Immature natural killer cell (primary cell): ENCODE results near the gene ZNF117. TPM values are rescaled to one million over a fixed set of nuclear protein-coding genes. Genes with fewer than 3 reads are reported as not detected.

Source experiments
- DNase-seq, 3 donors: peaks; one replicate each; pipeline ENCODE4 v3.0.0; 2022; ENCODE audit warnings: mixed read lengths in 1 of 3
- H3K27ac Mint-ChIP-seq, 6 donors: one replicate each; pipeline ENCODE4 v1.8.0; 2020; ENCODE audit warnings: mixed read lengths in 6 of 6, mild to moderate bottlenecking in 5 of 6, inconsistent platforms in 4 of 6, moderate library complexity in 3 of 6
- H3K27me3 Mint-ChIP-seq, 3 donors: one replicate each; pipeline ENCODE4 v1.8.0; 2020 to 2021; ENCODE audit warnings: low read depth in 3 of 3, mild to moderate bottlenecking in 3 of 3, mixed read lengths in 3 of 3, moderate library complexity in 3 of 3, inconsistent platforms in 1 of 3
- H3K36me3 Mint-ChIP-seq, 3 donors: one replicate each; pipeline ENCODE4 v1.8.0; 2020; ENCODE audit warnings: mixed read lengths in 3 of 3, inconsistent platforms in 2 of 3, mild to moderate bottlenecking in 2 of 3
- H3K4me1 Mint-ChIP-seq, 2 donors: one replicate each; pipeline ENCODE4 v1.8.0; 2020; ENCODE audit warnings: inconsistent platforms in 2 of 2, mild to moderate bottlenecking in 2 of 2, mixed read lengths in 2 of 2, moderate library complexity in 1 of 2
- H3K4me3 Mint-ChIP-seq, 5 donors: one replicate each; pipeline ENCODE4 v1.8.0; 2020; ENCODE audit warnings: mild to moderate bottlenecking in 5 of 5, mixed read lengths in 5 of 5, inconsistent platforms in 3 of 5, moderate library complexity in 3 of 5
- H3K9me3 Mint-ChIP-seq, 6 donors: one replicate each; pipeline ENCODE4 v1.8.0; 2020; ENCODE audit warnings: mild to moderate bottlenecking in 6 of 6, mixed read lengths in 6 of 6, inconsistent platforms in 4 of 6, moderate library complexity in 3 of 6
- polyA plus RNA-seq, 3 donors: library from polyadenylated mRNA; unstranded; fragments of 300-500 nt; fragmentation: Illumina TruSeq; gene quantifications; one replicate each; pipeline ENCODE4 v1.2.3, GENCODE V29; 2021

The ZNF117 gene
- polyA plus RNA-seq, 3 donors from 2014 or later = 0.27 to 0.81 (median 0.70) TPM

- H3K27me3 Mint-ChIP-seq = peaks cover 0 to 8% (median 4%) of the 10 kb centered on the region in 3 donors
- H3K9me3 Mint-ChIP-seq = peaks cover 0 to 3% (median under 1%) of the 10 kb centered on the region in 6 donors
- peak overlapping the region; percentile 95 to 97 (median 95) for H3K4me3 Mint-ChIP-seq
- peak overlapping the region in 5 of 6 donors; percentile 61 to 96 (median 72) for H3K27ac Mint-ChIP-seq
- DNase-seq = no peak
- H3K36me3 Mint-ChIP-seq = peaks cover 20 to 30% (median 21%) of the 10 kb centered on the region in 3 donors
- peaks cover 64 to 76% of the 10 kb centered on the region in 2 donors for H3K4me1 Mint-ChIP-seq
Measured at GRCh38 chr7:65004575-65004974, 13.7 kb upstream of the ZNF117 start.

GRCh38 chr7:65002972-65003585, 12.2 kb upstream of the ZNF117 start:
- H3K4me3 Mint-ChIP-seq = no peak overlapping the region
- H3K36me3 Mint-ChIP-seq = peaks cover 32 to 43% (median 36%) of the 10 kb centered on the region in 3 donors
- DNase-seq = no peak
- H3K27me3 Mint-ChIP-seq = peaks cover 0 to 8% (median 4%) of the 10 kb centered on the region in 3 donors
- peaks cover 0 to 7% (median 2%) of the 10 kb centered on the region in 6 donors for H3K9me3 Mint-ChIP-seq
- H3K4me1 Mint-ChIP-seq = peaks cover 72 to 90% of the 10 kb centered on the region in 2 donors
- peak overlapping the region in 1 of 6 donors; percentile 26 for H3K27ac Mint-ChIP-seq

GRCh38 chr7:65001291-65001814, 10.5 kb upstream of the ZNF117 start:
- peaks cover 42 to 47% (median 46%) of the 10 kb centered on the region in 3 donors for H3K36me3 Mint-ChIP-seq
- no peak overlapping the region for H3K4me3 Mint-ChIP-seq
- peaks cover 0 to 14% (median 7%) of the 10 kb centered on the region in 6 donors for H3K9me3 Mint-ChIP-seq
- peaks cover 0 to 6% (median 1%) of the 10 kb centered on the region in 3 donors for H3K27me3 Mint-ChIP-seq
- no peak for DNase-seq
- peak overlapping the region in 1 of 6 donors; percentile 7 for H3K27ac Mint-ChIP-seq
- peaks cover 61 to 90% of the 10 kb centered on the region in 2 donors for H3K4me1 Mint-ChIP-seq

- Mint-ChIP-seq H3K4me1 (peaks cover 44 to 70% of the 10 kb centered on the region in 2 donors), H3K27ac (no peak overlapping the region), H3K4me3 (no peak overlapping the region), H3K9me3 (peaks cover 4 to 24% (median 14%) of the 10 kb centered on the region in 6 donors), H3K27me3 (peaks cover 0 to 3% (median 1%) of the 10 kb centered on the region in 3 donors), H3K36me3 (peaks cover 46 to 50% (median 49%) of the 10 kb centered on the region in 3 donors)
- DNase-seq = no peak
Measured at GRCh38 chr7:64999165-65000004, 8.5 kb upstream of the ZNF117 start.

- Mint-ChIP-seq H3K27me3 (peaks cover 0 to 3% (median 0%) of the 10 kb centered on the region in 3 donors), H3K4me3 (no peak overlapping the region), H3K9me3 (peaks cover 4 to 29% (median 16%) of the 10 kb centered on the region in 6 donors)
Measured at GRCh38 chr7:64998865-64999164, 8.0 kb upstream of the ZNF117 start.

GRCh38 chr7:64997927-64998391, 7.1 kb upstream of the ZNF117 start:
- Mint-ChIP-seq H3K9me3 (peaks cover 4 to 38% (median 21%) of the 10 kb centered on the region in 6 donors), H3K27ac (no peak overlapping the region), H3K36me3 (peaks cover 49 to 57% (median 56%) of the 10 kb centered on the region in 3 donors), H3K4me1 (peaks cover 34 to 56% of the 10 kb centered on the region in 2 donors), H3K27me3 (peaks cover 0 to 3% (median 0%) of the 10 kb centered on the region in 3 donors), H3K4me3 (no peak overlapping the region)
- no peak for DNase-seq

More at GRCh38 chr7:64998865-64999164, 8.0 kb upstream of the ZNF117 start:
- H3K4me1 Mint-ChIP-seq = peaks cover 40 to 65% of the 10 kb centered on the region in 2 donors
- no peak overlapping the region for H3K27ac Mint-ChIP-seq
- H3K36me3 Mint-ChIP-seq = peaks cover 49 to 54% (median 50%) of the 10 kb centered on the region in 3 donors
- DNase-seq = no peak

GRCh38 chr7:64997164-64997908, 6.5 kb upstream of the ZNF117 start:
- Mint-ChIP-seq H3K4me1 (peaks cover 28 to 50% of the 10 kb centered on the region in 2 donors), H3K36me3 (peaks cover 51 to 63% (median 62%) of the 10 kb centered on the region in 3 donors), H3K9me3 (peaks cover 9 to 44% (median 22%) of the 10 kb centered on the region in 6 donors), H3K27me3 (peaks cover 0 to 3% (median 0%) of the 10 kb centered on the region in 3 donors), H3K27ac (no peak overlapping the region), H3K4me3 (no peak overlapping the region)
- no peak for DNase-seq

GRCh38 chr7:64996305-64996704, 5.5 kb upstream of the ZNF117 start:
- no peak for DNase-seq
- H3K36me3 Mint-ChIP-seq = peaks cover 55 to 67% (median 65%) of the 10 kb centered on the region in 3 donors
- peaks cover 15 to 55% (median 30%) of the 10 kb centered on the region in 6 donors for H3K9me3 Mint-ChIP-seq
- H3K27me3 Mint-ChIP-seq = peaks cover 0 to 1% (median 0%) of the 10 kb centered on the region in 3 donors
- H3K27ac Mint-ChIP-seq = peak overlapping the region in 1 of 6 donors; percentile 32
- H3K4me3 Mint-ChIP-seq = no peak overlapping the region
- H3K4me1 Mint-ChIP-seq = peaks cover 21 to 41% of the 10 kb centered on the region in 2 donors

GRCh38 chr7:64993901-64994300, 3.1 kb upstream of the ZNF117 start:
- Mint-ChIP-seq H3K27me3 (peaks cover 0 to 3% (median under 1%) of the 10 kb centered on the region in 3 donors), H3K4me1 (peaks cover 5 to 19% of the 10 kb centered on the region in 2 donors), H3K36me3 (peaks cover 58 to 72% (median 71%) of the 10 kb centered on the region in 3 donors), H3K27ac (no peak overlapping the region), H3K9me3 (peaks cover 26 to 79% (median 49%) of the 10 kb centered on the region in 6 donors), H3K4me3 (no peak overlapping the region)
- no peak for DNase-seq

- Mint-ChIP-seq H3K27me3 (peaks cover 0 to 5% (median 3%) of the 10 kb centered on the region in 3 donors), H3K36me3 (peaks cover 61 to 72% (median 71%) of the 10 kb centered on the region in 3 donors), H3K4me1 (peaks cover 2 to 11% of the 10 kb centered on the region in 2 donors), H3K27ac (no peak overlapping the region), H3K4me3 (no peak overlapping the region), H3K9me3 (peaks cover 32 to 88% (median 56%) of the 10 kb centered on the region in 6 donors)
- DNase-seq = no peak
Measured at GRCh38 chr7:64992971-64993370, 2.1 kb upstream of the ZNF117 start.

GRCh38 chr7:64990216-64990615, 620 bp downstream of the ZNF117 start:
- no peaks in the 10 kb centered on the region for H3K4me1 Mint-ChIP-seq
- DNase-seq = no peak
- no peak overlapping the region for H3K27ac Mint-ChIP-seq
- H3K9me3 Mint-ChIP-seq = peaks cover 45 to 97% (median 73%) of the 10 kb centered on the region in 6 donors
- H3K36me3 Mint-ChIP-seq = peaks cover 78 to 86% (median 82%) of the 10 kb centered on the region in 3 donors
- no peak overlapping the region for H3K4me3 Mint-ChIP-seq
- H3K27me3 Mint-ChIP-seq = peaks cover 0 to 6% (median 3%) of the 10 kb centered on the region in 3 donors

- Mint-ChIP-seq H3K9me3 (peaks cover 23 to 94% (median 82%) of the 10 kb centered on the region in 6 donors), H3K4me1 (peaks cover 0 to 7% of the 10 kb centered on the region in 2 donors), H3K27me3 (peaks cover 0 to 4% (median 0%) of the 10 kb centered on the region in 3 donors), H3K36me3 (peaks cover 55 to 65% (median 61%) of the 10 kb centered on the region in 3 donors), H3K27ac (no peak overlapping the region), H3K4me3 (no peak overlapping the region)
- DNase-seq = no peak
Measured at GRCh38 chr7:64978497-64979203, 12.2 kb downstream of the ZNF117 start.
